CD4-positive, alpha-beta T cell treated with Interleukin-15 for 4 hours (primary cell): ENCODE results near the gene CPT1A.
A peak's percentile ranks its signal among the peaks of the same experiment; 100 is the strongest.

Experiments
- DNase-seq: peaks from one replicate; pipeline ENCODE4 v3.0.0-alpha.2; 2020; ENCODE audit warnings: low spot score

Gene CPT1A

DNA sequence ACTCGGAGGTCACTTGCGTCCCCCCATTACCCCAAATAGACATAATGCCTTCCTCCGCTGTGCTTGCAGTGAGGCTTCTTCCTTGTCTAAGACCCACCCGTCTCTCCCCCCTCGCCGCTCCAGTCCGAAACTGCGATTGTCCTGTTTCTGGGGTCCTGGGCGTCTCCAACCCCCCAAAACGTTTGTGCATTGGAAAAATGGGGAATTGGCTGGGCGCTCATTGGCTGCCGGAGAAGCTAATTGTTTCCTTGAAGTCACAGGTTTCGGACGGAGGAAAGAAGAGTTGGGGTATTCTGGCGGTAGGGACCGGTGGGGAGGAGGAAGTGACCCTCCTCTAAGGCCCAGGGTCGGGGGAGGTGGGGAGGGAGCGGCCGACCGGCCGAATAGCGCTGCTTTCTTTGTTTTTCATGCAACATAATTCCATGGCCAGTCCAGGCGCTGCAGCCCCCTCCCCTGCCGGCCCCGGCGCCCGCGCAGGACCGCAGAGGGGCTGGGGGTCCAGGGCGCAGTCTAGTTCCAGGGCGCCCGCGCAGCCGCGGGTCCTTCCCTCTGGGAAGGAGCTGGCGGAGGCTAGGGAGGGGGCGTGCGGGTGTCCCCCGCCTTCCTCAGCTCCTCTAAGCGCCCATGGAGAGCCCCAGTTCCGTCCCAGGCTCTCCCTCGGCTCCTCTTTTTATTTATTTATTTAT lies 12.7 kb upstream of the CPT1A start:
- DNase-seq = no peak

DNA sequence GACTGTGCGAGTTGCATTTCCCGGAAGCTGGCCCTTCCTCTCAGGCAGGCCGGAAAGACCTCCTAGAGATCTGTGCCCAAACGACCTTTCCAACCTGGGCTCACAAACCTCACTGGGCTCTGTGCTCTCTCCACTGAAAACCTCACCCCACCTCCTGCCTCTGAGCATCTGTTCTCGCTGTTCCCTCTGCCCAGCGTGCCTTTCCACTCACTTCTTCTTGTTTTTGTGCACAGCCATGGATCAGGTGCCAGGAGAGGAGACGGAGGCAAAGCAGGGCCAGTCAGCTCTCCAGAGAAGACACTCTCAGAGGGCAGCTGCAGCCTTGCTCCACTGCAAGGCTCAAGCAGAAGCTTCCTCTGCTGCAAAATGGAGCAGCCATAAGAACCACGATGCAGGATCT lies 10.9 kb upstream of the CPT1A start:
- no peak for DNase-seq

DNA sequence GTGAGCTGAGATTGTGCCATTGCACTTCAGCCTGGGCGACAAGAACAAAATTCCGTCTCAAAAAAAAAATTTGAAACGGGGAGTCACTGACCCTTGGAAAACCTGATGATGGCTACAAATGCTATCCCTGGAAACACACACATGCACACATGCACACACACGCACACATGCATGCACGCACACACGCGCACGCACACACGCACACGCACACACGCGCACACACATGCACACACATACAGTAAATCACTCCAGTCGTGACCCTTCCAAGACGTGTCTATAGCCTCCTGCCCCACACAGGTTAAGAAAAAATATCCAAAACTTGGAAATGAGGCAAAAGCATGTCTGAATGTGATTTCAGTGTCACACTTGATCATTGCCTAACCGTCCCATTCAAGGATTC lies 6.7 kb upstream of the CPT1A start:
- no peak for DNase-seq

DNA sequence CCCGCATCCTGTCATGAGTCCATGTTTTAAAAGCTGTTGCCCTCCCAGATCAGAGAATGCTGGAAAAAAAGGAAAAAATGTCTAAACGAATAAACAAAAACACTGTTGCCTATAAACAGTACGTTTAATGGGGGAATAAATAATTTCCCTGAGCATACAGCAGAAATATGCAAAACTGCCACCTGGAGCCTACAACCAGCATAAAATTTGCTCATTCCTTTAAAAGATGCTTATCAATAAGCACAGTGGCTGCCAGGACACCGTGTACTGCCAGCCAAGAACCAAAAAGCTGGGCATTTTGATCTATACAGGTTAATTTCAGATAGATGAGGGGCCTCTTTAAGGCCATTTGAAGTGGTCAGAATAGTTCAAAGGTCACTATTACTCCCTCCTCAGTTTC lies 5.7 kb upstream of the CPT1A start:
- no peak for DNase-seq

DNA sequence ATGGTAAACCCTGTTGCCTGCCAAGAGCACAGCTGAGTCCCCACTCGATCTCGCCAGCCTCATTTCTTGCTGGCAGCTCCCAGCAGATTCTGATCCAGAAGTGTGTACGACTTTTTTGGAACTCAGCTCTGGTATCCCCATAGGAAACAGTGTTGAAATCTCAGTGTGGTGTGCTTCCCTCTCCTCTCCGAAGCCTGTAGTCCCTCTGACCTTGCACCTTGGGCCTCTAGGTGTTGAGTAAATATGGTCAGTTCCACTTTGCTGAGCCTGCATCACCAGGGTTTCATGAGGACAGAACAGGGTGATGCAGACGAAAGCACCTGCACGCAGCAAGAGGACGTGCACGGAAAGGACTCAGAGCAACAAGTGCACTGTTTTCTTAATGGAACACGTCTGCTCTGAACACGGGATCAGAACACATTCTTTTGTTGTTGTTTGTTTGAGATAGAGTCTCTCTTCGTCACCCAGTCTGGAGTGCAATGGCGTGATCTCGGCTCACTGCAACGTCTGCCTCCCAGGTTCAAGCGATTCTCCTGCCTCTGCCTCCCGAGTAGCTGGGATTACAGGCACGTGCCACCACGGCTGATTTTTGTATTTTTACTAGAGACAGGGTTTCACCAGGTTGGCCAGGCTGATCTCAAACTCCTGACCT lies 3.8 kb upstream of the CPT1A start:
- DNase-seq = no peak

DNA sequence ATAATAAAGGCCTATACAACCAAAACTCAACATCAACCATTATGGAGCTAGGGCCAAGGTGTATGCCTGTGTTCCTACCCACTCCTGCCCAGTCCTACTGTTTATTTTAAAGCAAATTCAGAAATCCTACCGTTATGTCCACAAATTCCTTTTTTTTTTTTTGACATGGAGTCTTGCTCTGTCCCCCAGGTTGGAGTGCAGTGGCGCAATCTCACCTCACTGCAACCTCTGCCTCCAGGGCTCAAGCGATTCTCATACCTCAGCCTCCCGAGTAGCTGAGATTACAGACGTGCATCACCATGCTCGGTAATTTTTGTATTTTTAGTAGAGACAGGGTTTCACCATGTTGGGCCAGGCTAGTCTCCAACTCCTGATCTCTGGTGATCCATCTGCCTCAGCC lies 3.1 kb upstream of the CPT1A start:
- DNase-seq = no peak

DNA sequence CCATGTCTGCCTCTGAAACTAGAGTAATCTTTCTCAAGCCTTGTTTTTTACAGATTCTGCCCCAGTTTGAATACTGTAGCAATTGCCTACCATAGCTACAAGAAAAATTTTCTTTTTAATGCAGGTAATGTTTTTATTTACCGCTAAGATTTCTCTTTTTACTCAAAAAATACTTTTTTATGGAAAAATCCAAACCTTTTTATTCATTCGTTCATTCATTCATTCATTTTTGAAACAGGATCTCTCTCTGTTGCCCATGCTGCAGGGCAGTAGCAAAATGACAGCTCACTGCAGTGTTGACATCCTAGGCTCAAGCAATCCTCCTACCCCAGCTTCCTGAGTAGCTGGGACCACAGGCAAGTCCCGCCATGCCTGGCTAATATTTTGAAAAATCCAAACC lies 2.7 kb upstream of the CPT1A start:
- DNase-seq = no peak

DNA sequence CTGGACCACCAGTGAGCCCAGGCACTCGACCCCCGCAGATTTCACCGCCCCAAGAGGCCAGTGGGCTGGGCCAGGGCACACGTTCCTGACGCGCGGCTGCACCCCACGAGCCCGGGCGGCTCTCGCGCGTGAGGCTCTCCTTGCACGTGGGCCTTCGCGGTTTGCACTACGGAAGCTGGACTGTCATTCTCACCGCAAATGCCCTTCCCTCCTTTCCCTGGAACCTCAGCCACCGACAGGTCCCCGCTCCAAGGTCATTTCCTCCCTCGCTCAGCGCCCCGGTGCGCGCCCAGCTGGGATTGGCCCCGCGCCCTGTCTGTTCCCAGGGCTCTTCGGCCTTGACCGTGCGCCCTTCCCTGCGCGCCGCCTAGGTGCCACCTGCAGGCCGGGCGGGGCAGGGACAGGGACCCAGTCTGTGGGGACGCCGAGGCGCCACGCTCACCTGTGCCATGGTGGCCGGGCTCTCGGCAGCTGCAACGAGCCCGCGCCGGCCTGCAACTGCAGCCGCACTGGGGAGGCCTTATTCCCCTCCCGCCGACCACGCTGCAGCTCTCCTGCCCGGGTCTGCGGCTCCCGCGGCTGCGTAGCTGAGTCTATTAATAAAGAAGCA lies 2.1 kb upstream of the CPT1A start:
- DNase-seq = peak; percentile 76

DNA sequence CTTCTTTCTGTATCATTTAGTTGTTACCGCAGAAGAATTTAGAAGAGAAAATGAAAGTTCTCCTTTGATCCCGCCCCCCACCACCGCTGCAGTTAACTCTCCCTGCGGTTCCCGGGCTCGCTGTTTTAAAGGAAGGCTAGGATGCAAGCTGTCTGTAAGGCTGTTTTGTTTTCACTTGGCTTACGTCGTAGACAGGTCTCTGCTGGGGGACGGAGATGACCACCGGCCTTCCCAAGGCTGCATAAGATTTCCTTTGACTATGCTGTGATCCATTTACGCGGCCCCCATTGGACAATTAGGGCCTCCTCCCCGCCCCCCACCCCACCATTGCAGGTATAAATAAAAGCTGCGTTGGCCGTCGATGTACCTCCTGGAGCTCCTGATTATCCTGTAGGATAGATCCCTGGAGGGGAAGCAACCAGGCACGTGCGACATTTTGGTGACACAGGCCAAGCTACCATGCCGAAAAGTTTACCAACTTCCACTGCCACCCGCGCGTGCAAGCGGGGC lies 1.4 kb upstream of the CPT1A start:
- DNase-seq = peak; percentile 35

DNA sequence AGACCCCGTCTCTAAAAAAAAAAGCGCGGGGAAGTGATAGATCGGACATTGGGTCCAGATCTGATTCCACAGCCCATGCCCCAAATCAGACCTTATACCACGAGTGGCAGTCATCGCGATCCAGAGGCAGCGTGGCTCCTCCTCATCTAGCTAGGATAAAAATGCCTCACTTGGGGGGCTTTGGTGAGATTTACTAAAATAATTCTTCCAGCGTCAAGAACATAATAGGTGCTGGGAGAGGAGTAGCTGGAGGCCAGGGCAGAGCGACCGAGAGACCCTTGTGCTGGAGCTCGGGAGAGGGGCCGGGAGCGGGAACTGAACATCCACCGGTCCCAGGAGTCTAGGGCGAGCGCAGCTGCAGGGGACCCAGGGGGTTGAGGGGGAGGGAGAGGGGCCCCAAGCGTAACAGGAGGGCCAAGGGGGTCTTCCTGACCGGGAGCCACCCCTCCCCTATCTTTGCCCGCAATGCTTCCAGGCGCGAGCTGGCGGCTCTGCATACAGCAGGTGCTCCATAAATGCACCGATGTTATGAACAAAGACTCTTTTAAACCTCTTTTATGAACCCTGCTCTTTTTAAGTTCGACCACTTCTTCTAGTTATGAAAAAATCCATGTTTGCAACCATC lies 823 bp upstream of the CPT1A start:
- no peak for DNase-seq

DNA sequence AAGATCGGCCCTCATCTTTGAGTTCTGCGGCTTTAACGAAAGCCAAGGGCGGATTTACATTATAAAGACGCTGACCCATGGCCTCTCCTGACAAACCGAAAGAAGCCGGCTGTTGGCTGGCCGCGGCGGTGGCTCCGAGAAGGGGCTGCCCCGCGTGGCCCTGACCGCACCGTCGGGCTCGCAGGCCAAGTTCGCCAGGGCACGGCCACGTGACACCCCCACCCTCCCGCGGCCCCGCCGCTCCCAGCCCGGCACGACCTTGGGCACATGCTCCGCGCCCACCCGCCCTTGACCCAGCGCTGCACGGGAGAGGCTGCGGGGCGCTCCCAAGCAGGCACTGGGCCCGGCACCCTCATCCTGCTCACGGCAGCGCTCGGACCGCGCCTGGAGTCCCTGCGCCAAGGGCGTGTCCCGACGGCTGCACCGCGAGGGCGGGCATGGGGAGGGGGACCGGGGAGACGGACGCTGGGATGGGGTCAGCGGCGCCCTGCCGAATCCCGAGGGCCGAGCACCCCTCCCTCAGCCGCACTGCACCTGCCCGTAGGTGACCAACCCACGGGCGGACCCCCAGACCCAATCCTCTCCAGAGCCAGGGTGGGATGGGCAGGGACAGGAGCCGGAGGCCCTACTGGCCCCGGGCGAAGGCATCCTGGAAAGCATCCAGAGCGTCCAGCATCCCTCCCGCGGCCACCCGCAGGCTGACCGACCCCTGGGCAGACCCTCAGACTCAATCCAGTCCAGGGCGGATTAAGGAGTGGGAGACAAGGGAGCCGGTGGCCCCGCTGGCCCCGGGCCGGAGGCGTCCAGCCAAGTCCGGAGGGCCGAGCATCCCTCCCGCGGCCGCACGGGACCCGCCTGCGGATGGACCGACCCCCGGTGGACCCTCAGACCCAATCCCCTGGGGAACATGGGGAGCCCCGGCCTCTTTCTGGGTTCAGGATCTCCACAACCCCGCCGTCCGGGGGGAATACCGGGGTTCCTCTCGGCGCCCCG lies 759 bp downstream of the CPT1A start:
- no peak for DNase-seq

DNA sequence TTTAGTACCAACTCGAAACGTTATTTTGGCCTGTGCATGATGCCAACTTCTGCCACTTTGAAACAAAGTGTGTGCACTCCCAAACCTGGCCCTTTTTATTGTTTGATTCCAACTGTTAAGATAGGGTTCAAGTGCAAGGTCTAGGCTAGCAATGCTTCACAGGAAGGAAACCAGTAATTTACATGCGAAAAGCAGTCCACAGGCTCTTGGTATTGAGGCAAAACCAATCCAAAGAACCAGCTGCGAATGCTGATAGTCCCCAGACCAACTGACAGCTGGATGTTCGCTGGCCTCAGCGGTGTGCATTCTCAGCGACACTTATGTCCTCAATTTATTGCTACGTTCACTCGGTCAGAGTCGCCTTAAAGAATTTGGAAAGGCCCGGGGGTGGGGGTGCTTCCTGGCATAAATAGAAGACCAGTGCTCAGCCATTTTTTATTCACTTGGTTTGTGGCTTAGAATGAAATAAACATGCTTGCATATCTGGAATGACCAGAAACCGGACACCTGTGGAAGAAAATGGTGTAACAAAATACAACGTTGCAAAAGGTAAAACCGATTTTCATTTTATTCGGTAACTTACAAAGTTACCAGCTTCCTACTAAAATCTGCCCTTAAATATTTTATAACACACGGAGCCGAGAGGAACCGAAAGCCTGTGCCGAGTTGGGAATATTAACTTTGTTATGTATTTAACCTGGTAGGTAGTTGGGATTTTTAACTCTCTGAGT lies 1.6 kb downstream of the CPT1A start:
- no peak for DNase-seq

DNA sequence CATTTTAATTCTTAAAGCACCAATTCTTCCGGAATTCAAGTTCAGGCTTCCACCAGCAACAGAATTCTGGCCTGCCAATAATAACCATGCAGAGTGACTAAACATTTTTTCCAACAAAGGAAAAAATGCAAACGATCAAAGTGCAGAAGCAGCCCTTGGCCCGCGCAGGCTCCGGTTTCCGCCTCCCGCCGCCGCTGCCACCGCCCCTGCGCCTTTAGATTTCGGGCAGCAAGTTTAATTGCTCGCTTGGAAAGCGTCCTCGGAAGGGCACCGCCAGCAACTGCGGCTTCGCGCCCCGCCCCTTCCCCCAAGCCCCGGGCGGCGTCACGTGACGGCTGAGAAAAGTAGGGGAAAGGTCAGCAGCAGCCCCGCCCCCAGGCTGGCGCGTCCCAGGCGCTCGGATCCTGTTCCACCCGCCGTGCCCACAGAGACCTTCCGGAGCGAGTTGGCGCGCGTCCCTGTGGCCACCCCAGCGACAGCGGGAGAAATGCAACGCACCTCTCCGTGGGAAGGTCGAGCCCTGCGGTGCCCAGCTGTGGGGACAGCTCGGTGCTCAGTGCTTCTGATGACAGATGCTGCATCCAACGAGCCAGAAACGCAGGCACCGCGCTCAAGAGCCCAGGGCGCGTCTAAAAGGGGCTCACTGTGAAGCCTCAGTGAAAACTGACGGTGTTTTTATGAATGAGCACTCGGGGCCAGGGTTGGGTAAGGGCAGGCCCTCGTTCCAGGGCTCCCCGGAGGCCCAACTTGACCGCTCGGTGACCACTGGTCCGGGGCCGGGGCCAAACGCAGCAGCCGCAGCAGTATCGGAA lies 2.5 kb downstream of the CPT1A start:
- DNase-seq = peak; percentile 90

DNA sequence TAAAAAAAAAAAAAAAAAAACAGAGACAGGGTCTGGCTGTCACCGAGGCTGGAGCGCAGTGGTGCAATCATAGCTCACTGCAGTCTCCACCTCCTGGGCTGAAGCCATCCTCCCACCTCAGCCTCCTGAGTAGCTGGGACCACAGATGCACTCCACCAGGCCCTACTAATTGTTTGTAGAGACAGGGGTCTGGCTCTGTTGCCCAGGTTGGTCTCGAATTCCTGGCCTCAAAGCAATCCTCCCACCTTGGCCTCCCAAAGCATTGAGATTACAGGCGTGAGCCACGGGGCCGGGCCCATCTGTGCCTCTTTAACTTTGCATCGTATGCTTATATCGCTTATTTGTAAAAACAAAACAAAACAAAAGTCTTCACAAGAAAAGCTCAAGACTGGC lies 3.1 kb downstream of the CPT1A start:
- no peak for DNase-seq

DNA sequence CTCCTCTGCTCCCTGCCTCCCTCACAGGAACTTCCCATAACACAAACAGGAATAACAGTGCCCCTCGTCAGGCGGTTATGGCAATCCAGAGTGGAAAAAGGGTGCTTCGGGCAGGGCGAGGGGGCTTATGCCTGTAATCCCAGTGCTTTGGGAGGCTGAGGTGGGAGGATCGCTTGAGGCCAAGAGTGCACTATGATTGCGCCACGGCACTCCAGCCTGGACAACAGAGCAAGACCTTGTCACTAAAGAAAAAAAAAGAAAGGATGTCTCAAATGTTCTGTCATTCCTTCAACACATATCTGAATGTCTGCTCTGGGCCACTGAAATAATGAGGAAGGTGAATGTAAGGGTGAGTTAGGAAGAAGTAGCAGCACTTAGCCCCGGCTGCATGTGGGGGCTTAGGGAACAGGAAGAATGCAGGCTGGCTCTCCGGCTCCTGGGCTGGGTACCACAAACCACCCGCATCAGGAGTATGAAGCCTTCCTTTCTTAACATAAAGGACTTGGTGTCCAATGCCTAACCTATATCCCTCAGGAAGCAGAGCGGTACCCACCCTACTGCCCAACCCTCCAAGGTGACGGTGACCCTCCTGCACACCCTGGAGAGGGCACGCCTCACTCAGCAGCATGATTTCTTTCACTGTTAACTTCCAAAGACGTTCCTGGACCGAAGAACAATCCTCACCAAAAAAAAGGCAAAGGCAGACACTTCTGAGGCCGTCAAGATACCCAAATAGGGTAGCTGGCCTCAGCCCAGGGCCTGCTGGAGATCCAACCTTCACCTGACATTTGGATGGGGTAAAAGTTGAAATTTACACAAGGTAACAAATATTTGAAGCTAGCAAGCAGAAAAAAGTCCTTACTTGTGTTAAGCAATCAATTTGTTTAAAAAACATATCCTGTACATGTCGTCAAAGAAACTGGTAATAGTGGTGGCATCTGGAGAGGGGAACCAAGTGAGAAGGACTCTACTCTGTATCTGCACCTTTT lies 3.8 kb downstream of the CPT1A start:
- DNase-seq = no peak

DNA sequence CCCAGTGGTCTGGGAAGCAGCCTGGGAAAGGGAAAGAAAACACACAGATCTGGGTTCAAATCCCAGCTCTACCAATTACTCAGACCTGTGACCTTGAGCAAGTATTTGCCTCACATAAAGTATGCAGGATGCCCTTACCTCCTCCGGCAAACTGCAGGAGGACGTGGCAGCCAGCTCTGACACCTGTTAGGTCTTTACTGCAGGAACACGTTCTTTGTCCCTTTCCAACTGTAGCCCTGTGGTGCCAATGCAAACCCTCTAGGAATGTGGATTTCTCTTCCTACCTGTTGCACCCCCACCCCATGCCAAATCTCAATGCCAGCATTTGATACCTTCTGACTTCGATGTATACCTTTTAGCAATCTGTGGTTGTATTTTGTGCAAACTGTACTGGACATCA lies 6.0 kb downstream of the CPT1A start:
- DNase-seq = no peak

DNA sequence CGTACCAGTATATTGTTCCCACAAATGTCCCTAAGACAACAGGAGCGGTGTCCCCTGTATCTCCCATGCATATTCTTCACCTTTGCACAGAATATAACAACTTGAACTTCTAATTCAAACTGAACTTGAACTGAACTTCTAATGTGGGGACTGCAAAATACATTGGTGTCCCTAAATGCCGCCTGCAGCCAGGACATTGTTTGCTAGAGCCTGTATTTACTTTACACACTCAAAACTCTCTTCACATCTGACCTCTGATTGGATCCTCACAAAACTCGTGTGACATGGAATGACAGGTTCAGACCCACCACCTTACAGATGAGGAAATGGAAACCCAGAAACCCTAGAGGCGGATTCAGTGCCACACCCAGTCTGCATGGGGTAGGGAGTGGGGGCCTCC lies 6.4 kb downstream of the CPT1A start:
- no peak for DNase-seq

DNA sequence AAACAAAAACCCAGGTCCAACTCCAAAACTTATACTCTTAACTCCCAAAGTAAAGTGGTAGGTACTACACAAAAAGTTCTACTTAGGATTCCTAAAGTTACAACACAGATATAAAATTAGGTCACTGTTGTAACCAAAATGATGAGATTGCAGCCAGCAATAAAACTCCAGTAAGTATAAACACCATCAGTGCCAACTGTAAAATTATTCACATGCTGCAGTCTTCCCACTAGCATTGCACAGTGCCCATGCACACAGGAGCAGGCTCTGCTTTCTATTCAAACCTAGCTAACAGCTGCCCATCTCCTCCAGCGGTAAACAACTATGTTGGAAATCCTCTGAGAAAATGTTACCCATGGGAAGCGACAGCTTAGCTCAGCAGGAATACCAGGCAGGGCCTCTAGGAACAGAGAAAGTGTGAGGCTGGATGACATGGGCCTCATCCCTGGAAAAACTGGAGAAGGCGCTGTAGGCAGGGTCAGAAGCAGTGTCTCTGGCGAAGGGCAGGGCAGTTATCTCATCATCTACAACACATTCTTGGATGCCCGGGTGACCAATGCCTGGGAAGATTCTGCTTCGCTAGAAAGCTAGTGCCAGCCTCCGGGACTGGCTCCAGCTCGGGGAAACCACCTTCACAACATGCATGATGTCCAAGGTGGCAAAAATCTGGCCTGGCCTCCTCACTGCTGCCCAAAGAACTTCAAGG lies 9.1 kb downstream of the CPT1A start:
- DNase-seq = no peak
